Measurements from ENCODE around the gene PYROXD2. TPM values are rescaled to one million over a fixed set of nuclear protein-coding genes. Genes with fewer than 3 reads are reported as not detected.

The PYROXD2 gene
- total RNA-seq, 1 experiment from 2014 or later, result 8.1 TPM

DNA sequence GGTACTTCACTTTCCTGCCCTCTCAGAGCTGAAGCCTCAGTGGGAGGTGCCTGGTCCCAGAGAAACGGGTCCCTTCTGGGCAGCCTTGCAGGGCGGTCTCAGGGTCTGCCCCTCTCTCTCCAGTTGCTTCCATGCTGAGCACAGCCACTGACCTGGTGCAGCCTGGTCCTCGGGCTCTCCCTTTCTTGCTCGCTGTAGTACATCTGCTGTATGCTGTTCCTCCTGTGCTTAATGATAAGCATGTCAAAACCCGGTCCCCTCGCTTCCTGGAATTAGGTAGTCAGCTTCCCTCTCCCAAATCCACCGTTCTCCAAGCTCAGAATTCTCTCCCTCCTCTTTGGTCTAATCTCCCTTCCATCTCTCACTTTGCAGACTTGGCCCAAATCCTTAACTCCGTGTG, 42.7 kb upstream of the PYROXD2 start:
- no peaks in the 10 kb centered on the region for H3K36me3 Mint-ChIP-seq
- ATAC-seq (no peak), DNase-seq (ENCODE audit: low spot score) (no peak)
- no peak overlapping the region for H3K4me3 Mint-ChIP-seq
- no peaks in the 10 kb centered on the region for H3K9me3 Mint-ChIP-seq
- ChIA-PET CTCF (interaction anchor here (1.0 to 3.4 kb wide), 3 partner anchors 9 to 34 kb away, joined by 5 to 26 read pairs (median 7); no protein-coding TSS in a partner anchor), POLR2A (no interaction called here)
- H3K4me1 Mint-ChIP-seq, result peaks cover 40% of the 10 kb centered on the region
- H3K27me3 Mint-ChIP-seq (ENCODE audit: low read depth), result no peaks in the 10 kb centered on the region; the same call in 1 of the 2 replicates
- TF ChIP-seq CBFB (CRISPR knock-in tag; IDR thresholded peaks at IDR 0.05; ENCODE audit: low read depth) (no peak), ESRRA (CRISPR knock-in tag; IDR thresholded peaks at IDR 0.05; ENCODE audit: borderline replicate concordance) (no peak), PRDM15 (CRISPR knock-in tag; IDR thresholded peaks at IDR 0.05) (no peak), KAT7 (CRISPR knock-in tag; IDR thresholded peaks at IDR 0.05; ENCODE audit: borderline replicate concordance) (no peak), NFATC4 (CRISPR knock-in tag; IDR thresholded peaks at IDR 0.05) (no peak), HMGA2 (CRISPR knock-in tag; IDR thresholded peaks at IDR 0.05) (no peak), NR1H2 (CRISPR knock-in tag; IDR thresholded peaks at IDR 0.05) (no peak)
- TF ChIP-seq, protein P1, sequence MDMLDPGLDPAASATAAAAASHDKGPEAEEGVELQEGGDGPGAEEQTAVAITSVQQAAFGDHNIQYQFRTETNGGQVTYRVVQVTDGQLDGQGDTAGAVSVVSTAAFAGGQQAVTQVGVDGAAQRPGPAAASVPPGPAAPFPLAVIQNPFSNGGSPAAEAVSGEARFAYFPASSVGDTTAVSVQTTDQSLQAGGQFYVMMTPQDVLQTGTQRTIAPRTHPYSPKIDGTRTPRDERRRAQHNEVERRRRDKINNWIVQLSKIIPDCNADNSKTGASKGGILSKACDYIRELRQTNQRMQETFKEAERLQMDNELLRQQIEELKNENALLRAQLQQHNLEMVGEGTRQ (CRISPR knock-in tag; IDR thresholded peaks at IDR 0.05), result no peak
- TF ChIP-seq, protein P2, sequence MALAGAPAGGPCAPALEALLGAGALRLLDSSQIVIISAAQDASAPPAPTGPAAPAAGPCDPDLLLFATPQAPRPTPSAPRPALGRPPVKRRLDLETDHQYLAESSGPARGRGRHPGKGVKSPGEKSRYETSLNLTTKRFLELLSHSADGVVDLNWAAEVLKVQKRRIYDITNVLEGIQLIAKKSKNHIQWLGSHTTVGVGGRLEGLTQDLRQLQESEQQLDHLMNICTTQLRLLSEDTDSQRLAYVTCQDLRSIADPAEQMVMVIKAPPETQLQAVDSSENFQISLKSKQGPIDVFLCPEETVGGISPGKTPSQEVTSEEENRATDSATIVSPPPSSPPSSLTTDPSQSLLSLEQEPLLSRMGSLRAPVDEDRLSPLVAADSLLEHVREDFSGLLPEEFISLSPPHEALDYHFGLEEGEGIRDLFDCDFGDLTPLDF (CRISPR knock-in tag; IDR thresholded peaks at IDR 0.05), result no peak
- TF ChIP-seq, protein P3, sequence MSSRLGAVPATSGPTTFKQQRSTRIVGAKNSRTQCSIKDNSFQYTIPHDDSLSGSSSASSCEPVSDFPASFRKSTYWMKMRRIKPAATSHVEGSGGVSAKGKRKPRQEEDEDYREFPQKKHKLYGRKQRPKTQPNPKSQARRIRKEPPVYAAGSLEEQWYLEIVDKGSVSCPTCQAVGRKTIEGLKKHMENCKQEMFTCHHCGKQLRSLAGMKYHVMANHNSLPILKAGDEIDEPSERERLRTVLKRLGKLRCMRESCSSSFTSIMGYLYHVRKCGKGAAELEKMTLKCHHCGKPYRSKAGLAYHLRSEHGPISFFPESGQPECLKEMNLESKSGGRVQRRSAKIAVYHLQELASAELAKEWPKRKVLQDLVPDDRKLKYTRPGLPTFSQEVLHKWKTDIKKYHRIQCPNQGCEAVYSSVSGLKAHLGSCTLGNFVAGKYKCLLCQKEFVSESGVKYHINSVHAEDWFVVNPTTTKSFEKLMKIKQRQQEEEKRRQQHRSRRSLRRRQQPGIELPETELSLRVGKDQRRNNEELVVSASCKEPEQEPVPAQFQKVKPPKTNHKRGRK (CRISPR knock-in tag; IDR thresholded peaks at IDR 0.05; ENCODE audit: borderline replicate concordance), result no peak
- H3K27ac Mint-ChIP-seq, result no peak overlapping the region

GRCh38 chr10:98456686-98457482, 41.9 kb upstream of the PYROXD2 start:
- Mint-ChIP-seq H3K27me3 (ENCODE audit: low read depth) (no peaks in the 10 kb centered on the region; the same call in 1 of the 2 replicates), H3K4me3 (no peak overlapping the region), H3K4me1 (peaks cover 44% of the 10 kb centered on the region), H3K27ac (no peak overlapping the region), H3K9me3 (no peaks in the 10 kb centered on the region), H3K36me3 (no peaks in the 10 kb centered on the region)
- DNase-seq (ENCODE audit: low spot score) (no peak), ATAC-seq (peak; percentile 29; the same call in 1 of the 2 replicates)
- ChIA-PET POLR2A (no interaction called here), CTCF (interaction anchor here (0.8 to 3.4 kb wide), 5 partner anchors 10 to 790 kb away, joined by 3 to 26 read pairs (median 6); no protein-coding TSS in a partner anchor)
- TF ChIP-seq ZNF219 (CRISPR knock-in tag; IDR thresholded peaks at IDR 0.05; ENCODE audit: borderline replicate concordance) (no peak), GRHL2 (CRISPR knock-in tag; IDR thresholded peaks at IDR 0.05; ENCODE audit: insufficient replicate concordance, severe bottlenecking) (no peak), SMAD4 (CRISPR knock-in tag; IDR thresholded peaks at IDR 0.05) (no peak)
- TF ChIP-seq, protein P4, sequence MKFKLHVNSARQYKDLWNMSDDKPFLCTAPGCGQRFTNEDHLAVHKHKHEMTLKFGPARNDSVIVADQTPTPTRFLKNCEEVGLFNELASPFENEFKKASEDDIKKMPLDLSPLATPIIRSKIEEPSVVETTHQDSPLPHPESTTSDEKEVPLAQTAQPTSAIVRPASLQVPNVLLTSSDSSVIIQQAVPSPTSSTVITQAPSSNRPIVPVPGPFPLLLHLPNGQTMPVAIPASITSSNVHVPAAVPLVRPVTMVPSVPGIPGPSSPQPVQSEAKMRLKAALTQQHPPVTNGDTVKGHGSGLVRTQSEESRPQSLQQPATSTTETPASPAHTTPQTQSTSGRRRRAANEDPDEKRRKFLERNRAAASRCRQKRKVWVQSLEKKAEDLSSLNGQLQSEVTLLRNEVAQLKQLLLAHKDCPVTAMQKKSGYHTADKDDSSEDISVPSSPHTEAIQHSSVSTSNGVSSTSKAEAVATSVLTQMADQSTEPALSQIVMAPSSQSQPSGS (CRISPR knock-in tag; IDR thresholded peaks at IDR 0.05; ENCODE audit: borderline replicate concordance, low read depth), result no peak

Measured in WTC11 (cell line).